ENCODE results near the gene MELTF.

MELTF gene

GRCh38 chr3:197000211-197000610, 29.4 kb downstream of the MELTF start:
- no peak overlapping the region for H2AFZ ChIP-seq (ENCODE audit: low read depth, low read length, severe bottlenecking)
- no peaks in the 10 kb centered on the region for H3K9me2 ChIP-seq (replicated peaks; ENCODE audit: insufficient read depth, low read length)
- H3K27me3 ChIP-seq (ENCODE audit: low read length) = no peaks in the 10 kb centered on the region
- H3K79me2 ChIP-seq (ENCODE audit: insufficient read depth, low read length) = no peaks in the 10 kb centered on the region
- no peak overlapping the region for H3K4me2 ChIP-seq (ENCODE audit: low read depth, low read length, poor library complexity, severe bottlenecking)
- H3K27ac ChIP-seq (ENCODE audit: low read depth, low read length) = no peak overlapping the region
- H4K20me1 ChIP-seq (ENCODE audit: low read depth, low read length) = no peaks in the 10 kb centered on the region
- H3K9me3 ChIP-seq (ENCODE audit: insufficient read depth, low read length) = no peaks in the 10 kb centered on the region
- no peak for TF ChIP-seq EZH2phosphoT487 (conservative IDR thresholded peaks at IDR 0.05; ENCODE audit: low read length)
- TF ChIP-seq, protein P1, sequence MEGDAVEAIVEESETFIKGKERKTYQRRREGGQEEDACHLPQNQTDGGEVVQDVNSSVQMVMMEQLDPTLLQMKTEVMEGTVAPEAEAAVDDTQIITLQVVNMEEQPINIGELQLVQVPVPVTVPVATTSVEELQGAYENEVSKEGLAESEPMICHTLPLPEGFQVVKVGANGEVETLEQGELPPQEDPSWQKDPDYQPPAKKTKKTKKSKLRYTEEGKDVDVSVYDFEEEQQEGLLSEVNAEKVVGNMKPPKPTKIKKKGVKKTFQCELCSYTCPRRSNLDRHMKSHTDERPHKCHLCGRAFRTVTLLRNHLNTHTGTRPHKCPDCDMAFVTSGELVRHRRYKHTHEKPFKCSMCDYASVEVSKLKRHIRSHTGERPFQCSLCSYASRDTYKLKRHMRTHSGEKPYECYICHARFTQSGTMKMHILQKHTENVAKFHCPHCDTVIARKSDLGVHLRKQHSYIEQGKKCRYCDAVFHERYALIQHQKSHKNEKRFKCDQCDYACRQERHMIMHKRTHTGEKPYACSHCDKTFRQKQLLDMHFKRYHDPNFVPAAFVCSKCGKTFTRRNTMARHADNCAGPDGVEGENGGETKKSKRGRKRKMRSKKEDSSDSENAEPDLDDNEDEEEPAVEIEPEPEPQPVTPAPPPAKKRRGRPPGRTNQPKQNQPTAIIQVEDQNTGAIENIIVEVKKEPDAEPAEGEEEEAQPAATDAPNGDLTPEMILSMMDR (IDR thresholded peaks at IDR 0.05; ENCODE audit: insufficient read depth, low read length, poor library complexity, severe bottlenecking) = no peak
- H3K4me3 ChIP-seq (ENCODE audit: insufficient read depth, low read length, poor library complexity, severe bottlenecking) = no peak overlapping the region
- H3K36me3 ChIP-seq (ENCODE audit: low read length) = no peaks in the 10 kb centered on the region
- no peak overlapping the region for H3K9ac ChIP-seq (ENCODE audit: low read length)
- no peaks in the 10 kb centered on the region for H3F3A ChIP-seq (ENCODE audit: insufficient read depth)

GRCh38 chr3:196998966-196999760, 30.5 kb downstream of the MELTF start:
- Histone ChIP-seq H3K4me2 (ENCODE audit: low read depth, low read length, poor library complexity, severe bottlenecking) (no peak overlapping the region), H3K27ac (ENCODE audit: low read depth, low read length) (no peak overlapping the region), H3K9me3 (ENCODE audit: insufficient read depth, low read length) (no peaks in the 10 kb centered on the region), H3K27me3 (ENCODE audit: low read length) (no peaks in the 10 kb centered on the region), H2AFZ (ENCODE audit: low read depth, low read length, severe bottlenecking) (no peak overlapping the region), H3K36me3 (ENCODE audit: low read length) (no peaks in the 10 kb centered on the region), H3K79me2 (ENCODE audit: insufficient read depth, low read length) (no peaks in the 10 kb centered on the region), H3F3A (ENCODE audit: insufficient read depth) (no peaks in the 10 kb centered on the region), H3K9me2 (replicated peaks; ENCODE audit: insufficient read depth, low read length) (no peaks in the 10 kb centered on the region), H3K4me3 (ENCODE audit: insufficient read depth, low read length, poor library complexity, severe bottlenecking) (no peak overlapping the region), H3K9ac (ENCODE audit: low read length) (no peak overlapping the region), H4K20me1 (ENCODE audit: low read depth, low read length) (no peaks in the 10 kb centered on the region)
- no peak for TF ChIP-seq EZH2phosphoT487 (conservative IDR thresholded peaks at IDR 0.05; ENCODE audit: low read length)
- TF ChIP-seq, protein P1 (IDR thresholded peaks at IDR 0.05; ENCODE audit: insufficient read depth, low read length, poor library complexity, severe bottlenecking) = no peak

DNA sequence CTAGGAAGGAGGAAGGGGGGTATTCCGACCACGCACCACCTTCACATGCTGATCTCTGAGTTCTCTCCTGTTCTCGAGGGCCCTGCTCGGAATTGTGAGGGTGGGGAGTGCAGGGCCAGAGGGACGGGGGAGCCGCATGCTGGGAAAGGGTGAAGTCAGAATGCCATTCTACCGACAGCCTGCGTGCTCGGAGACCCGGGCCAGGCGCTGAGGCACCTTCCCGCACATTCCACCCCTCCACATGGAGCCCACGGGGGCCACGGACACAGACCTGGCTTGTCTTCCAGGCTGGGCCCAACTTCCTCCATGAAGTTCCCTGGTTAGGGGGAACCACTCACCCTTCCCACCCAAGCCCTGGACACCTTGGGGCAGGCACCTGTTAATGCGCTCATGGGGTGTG, 32.3 kb downstream of the MELTF start:
- Histone ChIP-seq H3K9ac (ENCODE audit: low read length) (no peak overlapping the region), H3F3A (ENCODE audit: insufficient read depth) (no peaks in the 10 kb centered on the region), H2AFZ (ENCODE audit: low read depth, low read length, severe bottlenecking) (no peak overlapping the region), H3K27ac (ENCODE audit: low read depth, low read length) (no peak overlapping the region), H3K79me2 (ENCODE audit: insufficient read depth, low read length) (no peaks in the 10 kb centered on the region), H3K4me3 (ENCODE audit: insufficient read depth, low read length, poor library complexity, severe bottlenecking) (no peak overlapping the region), H3K9me3 (ENCODE audit: insufficient read depth, low read length) (no peaks in the 10 kb centered on the region), H3K27me3 (ENCODE audit: low read length) (no peaks in the 10 kb centered on the region), H3K4me2 (ENCODE audit: low read depth, low read length, poor library complexity, severe bottlenecking) (no peak overlapping the region), H3K36me3 (ENCODE audit: low read length) (no peaks in the 10 kb centered on the region), H3K9me2 (replicated peaks; ENCODE audit: insufficient read depth, low read length) (no peaks in the 10 kb centered on the region), H4K20me1 (ENCODE audit: low read depth, low read length) (no peaks in the 10 kb centered on the region)
- no peak for TF ChIP-seq EZH2phosphoT487 (conservative IDR thresholded peaks at IDR 0.05; ENCODE audit: low read length)
- TF ChIP-seq, protein P1 (IDR thresholded peaks at IDR 0.05; ENCODE audit: insufficient read depth, low read length, poor library complexity, severe bottlenecking) = no peak

Measured in SU-DHL-6 (cell line).